Lower leg skin (tissue), 4 donors: ENCODE measurements around the gene ALG12. TPM values are rescaled to one million over a fixed set of nuclear protein-coding genes. Genes with fewer than 3 reads are reported as not detected.

Source experiments
- DNase-seq, 2 donors: peaks; one replicate each; pipeline ENCODE4 v3.0.0-alpha.2; 2019; ENCODE audit warnings: low spot score in 2 of 2
- H3K4me3 ChIP-seq: fragments of 200-600 bp; sonication (generic); 2 replicates; pipeline ENCODE4 v1.5.1; 2017; ENCODE audit warnings: mild to moderate bottlenecking, low read depth; ENCODE audit not compliant: poor library complexity, severe bottlenecking
- POLR2A ChIP-seq, 2 donors: fragments of 450-650 bp; IDR thresholded peaks; one replicate each; pipeline ENCODE4 v1.6.1; 2016 to 2017; ENCODE audit warnings: antibody characterized with exemption in 2 of 2, mild to moderate bottlenecking in 1 of 2, moderate library complexity in 1 of 2
- WGBS, 2 donors: methylation state at CpG; one replicate each; pipeline ENCODE4 v1.1.5; 2018; 5-methylcytosine and 5-hydroxymethylcytosine counted together
- intact Hi-C: fragments of 100-400 bp; cut with DNase I; formaldehyde crosslinking; loops from one replicate; pipeline ENCODE4 v1.15.0; 2023; ENCODE audit warnings: low total_unique reads
- total RNA-seq, 4 donors: library from RNA; depleted of rRNA; stranded (reverse); fragments of >200 nt; gene quantifications; one replicate each; pipeline ENCODE4 v1.1.0, GENCODE V29; 2016
- TF ChIP-seq, protein P1 (sequence below), 3 donors: fragments of 450-650 bp; IDR thresholded peaks; one replicate each; pipeline ENCODE4 v1.5.1; 2016; ENCODE audit warnings: antibody characterized with exemption in 3 of 3, mild to moderate bottlenecking in 3 of 3, moderate library complexity in 2 of 3

ALG12 gene
- total RNA-seq, 4 donors from 2014 or later, result 7.5 to 25.6 (median 16.1) TPM

GRCh38 chr22:49958931-49959781, 40.9 kb upstream of the ALG12 start:
- intact Hi-C loops, result no loop called here
- peak in 1 of 2 donors; percentile 87 for DNase-seq
- TF ChIP-seq POLR2A (IDR thresholded peaks at IDR 0.05), result no peak
- TF ChIP-seq, protein P1, sequence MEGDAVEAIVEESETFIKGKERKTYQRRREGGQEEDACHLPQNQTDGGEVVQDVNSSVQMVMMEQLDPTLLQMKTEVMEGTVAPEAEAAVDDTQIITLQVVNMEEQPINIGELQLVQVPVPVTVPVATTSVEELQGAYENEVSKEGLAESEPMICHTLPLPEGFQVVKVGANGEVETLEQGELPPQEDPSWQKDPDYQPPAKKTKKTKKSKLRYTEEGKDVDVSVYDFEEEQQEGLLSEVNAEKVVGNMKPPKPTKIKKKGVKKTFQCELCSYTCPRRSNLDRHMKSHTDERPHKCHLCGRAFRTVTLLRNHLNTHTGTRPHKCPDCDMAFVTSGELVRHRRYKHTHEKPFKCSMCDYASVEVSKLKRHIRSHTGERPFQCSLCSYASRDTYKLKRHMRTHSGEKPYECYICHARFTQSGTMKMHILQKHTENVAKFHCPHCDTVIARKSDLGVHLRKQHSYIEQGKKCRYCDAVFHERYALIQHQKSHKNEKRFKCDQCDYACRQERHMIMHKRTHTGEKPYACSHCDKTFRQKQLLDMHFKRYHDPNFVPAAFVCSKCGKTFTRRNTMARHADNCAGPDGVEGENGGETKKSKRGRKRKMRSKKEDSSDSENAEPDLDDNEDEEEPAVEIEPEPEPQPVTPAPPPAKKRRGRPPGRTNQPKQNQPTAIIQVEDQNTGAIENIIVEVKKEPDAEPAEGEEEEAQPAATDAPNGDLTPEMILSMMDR (IDR thresholded peaks at IDR 0.05), result no peak
- 71 to 75% methylated on average over 25 to 29 of the region's 29 CpGs for WGBS, 2 donors
- H3K4me3 ChIP-seq, result peak overlapping the region; percentile 30

- no peak for DNase-seq
- WGBS, 2 donors, result 90% methylated on average over 14 to 15 of the region's 16 CpGs
- TF ChIP-seq, protein P1 (IDR thresholded peaks at IDR 0.05), result no peak
- TF ChIP-seq POLR2A (IDR thresholded peaks at IDR 0.05), result no peak
- intact Hi-C loops, result no loop called here
- H3K4me3 ChIP-seq, result no peak overlapping the region
Measured at GRCh38 chr22:49958366-49958921, 40.2 kb upstream of the ALG12 start.

- intact Hi-C loops, result no loop called here
- TF ChIP-seq, protein P1 (IDR thresholded peaks at IDR 0.05), result no peak
- no peak for TF ChIP-seq POLR2A (IDR thresholded peaks at IDR 0.05)
- H3K4me3 ChIP-seq, result no peak overlapping the region
- peak in 1 of 2 donors; percentile 86 for DNase-seq
- 80 to 86% methylated on average over 5 to 12 of the region's 12 CpGs for WGBS, 2 donors
Measured at GRCh38 chr22:49957826-49958365, 39.7 kb upstream of the ALG12 start.

DNA sequence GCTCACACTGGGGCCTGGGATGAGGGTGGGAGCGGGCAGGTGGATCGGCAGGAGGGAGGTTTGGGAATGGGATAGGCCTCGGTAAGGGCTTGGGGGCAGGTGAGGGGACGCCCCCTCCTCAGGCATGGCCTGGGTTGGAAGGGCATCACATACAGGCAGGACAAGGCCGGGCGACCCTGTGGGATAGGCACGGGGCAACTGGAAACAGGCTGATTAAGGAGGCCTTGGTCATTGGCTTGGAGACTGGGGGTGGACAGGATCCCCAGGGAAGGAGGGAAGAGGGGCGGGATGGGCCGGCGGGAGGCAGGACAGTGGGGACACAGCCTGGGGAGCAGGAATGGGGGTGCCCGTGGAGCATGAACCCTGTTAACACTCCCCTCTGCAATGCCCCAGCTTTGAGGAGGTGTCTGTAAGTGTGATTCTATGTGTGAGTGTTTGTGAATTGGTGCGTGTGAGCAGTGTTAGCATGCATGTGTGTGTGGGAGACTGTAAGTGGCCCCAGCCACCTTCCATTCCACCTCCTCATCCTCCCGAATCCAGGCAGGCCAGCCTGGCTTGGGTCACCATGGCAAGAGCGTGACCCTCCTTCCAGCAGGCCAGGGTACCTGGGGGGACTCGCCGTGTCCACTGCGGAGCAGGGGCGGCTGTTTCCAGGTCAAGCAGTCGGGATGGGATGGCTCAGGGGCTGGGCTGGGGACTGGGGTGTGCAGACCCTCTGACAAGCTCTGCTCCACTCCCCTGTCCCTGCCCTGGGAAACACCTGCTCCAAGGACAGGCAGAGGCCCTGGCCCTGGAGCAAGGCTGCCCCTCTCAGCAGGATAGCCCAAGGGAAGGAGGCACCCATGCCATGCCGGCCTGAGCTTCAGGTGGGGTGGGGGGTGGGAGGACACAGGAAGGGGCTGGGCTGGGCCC, 38.9 kb upstream of the ALG12 start:
- peak in 1 of 2 donors; percentile 86 for DNase-seq
- TF ChIP-seq, protein P1 (IDR thresholded peaks at IDR 0.05), result no peak
- TF ChIP-seq POLR2A (IDR thresholded peaks at IDR 0.05), result no peak

DNA sequence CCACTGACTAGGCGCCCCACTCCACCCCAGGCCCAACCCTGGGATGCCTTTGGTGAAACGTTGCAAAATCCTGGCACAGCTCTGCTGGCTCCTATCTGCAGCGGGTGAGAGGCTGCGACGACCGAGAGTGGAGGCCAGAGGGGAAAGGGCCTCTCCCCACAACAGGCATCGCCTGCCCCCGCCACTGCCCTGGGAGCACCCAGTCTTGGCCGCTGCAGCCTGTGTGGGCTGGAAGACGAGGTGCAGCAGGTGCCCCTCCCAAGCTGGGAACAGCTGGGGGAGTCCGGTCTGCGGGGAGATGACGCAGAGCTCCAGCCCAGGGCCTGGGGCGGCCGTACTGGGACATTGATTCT, 38.2 kb upstream of the ALG12 start:
- 50 to 66% methylated on average over 8 to 13 of the region's 15 CpGs for WGBS, 2 donors
- no peak for DNase-seq
- no peak overlapping the region for H3K4me3 ChIP-seq
- intact Hi-C loops, result no loop called here
- TF ChIP-seq POLR2A (IDR thresholded peaks at IDR 0.05), result no peak
- TF ChIP-seq, protein P1 (IDR thresholded peaks at IDR 0.05), result no peak

More for the DNA sequence above, 38.9 kb upstream of the ALG12 start:
- intact Hi-C loops, result no loop called here
- no peak overlapping the region for H3K4me3 ChIP-seq
- WGBS, 2 donors, result 87 to 95% methylated on average over 14 to 17 of the region's 20 CpGs
